GM21529 (cell line): ENCODE measurements around the gene ZNF385B.
"Not testable (repeated sequence)": the region's sequence is repeated elsewhere in the genome, so short reads cannot be mapped to it uniquely, and the experiment has no call there.

Experiments used
- ATAC-seq: cut with Tn5 transposase; IDR thresholded peaks from one replicate; pipeline ENCODE4 v1.9.1; 2021; ENCODE audit not compliant: unreplicated experiment

The ZNF385B gene

GRCh38 chr2:179804206-179804605 lies 57.2 kb downstream of the ZNF385B start:
- ATAC-seq, result no peak

- no peak for ATAC-seq
Measured at GRCh38 chr2:179802051-179802882, 59.1 kb downstream of the ZNF385B start.

GRCh38 chr2:179800776-179801175 lies 60.6 kb downstream of the ZNF385B start:
- ATAC-seq, result no peak

- ATAC-seq, result no peak
Measured at GRCh38 chr2:179796213-179797007, 65.0 kb downstream of the ZNF385B start.

GRCh38 chr2:179793902-179794301 lies 67.5 kb downstream of the ZNF385B start:
- no peak for ATAC-seq

- ATAC-seq, result no peak
Measured at GRCh38 chr2:179793238-179793637, 68.2 kb downstream of the ZNF385B start.

GRCh38 chr2:179790235-179791217 lies 70.9 kb downstream of the ZNF385B start:
- ATAC-seq, result no peak

GRCh38 chr2:179788104-179788503 lies 73.3 kb downstream of the ZNF385B start:
- no peak for ATAC-seq

- no peak for ATAC-seq
Measured at GRCh38 chr2:179787601-179788000, 73.8 kb downstream of the ZNF385B start.

GRCh38 chr2:179785902-179786301 lies 75.5 kb downstream of the ZNF385B start:
- no peak for ATAC-seq

GRCh38 chr2:179782346-179782745 lies 79.1 kb downstream of the ZNF385B start:
- ATAC-seq, result not testable (repeated sequence)

- ATAC-seq, result no peak
Measured at GRCh38 chr2:179773986-179774385, 87.4 kb downstream of the ZNF385B start.

GRCh38 chr2:179772346-179772745 lies 89.1 kb downstream of the ZNF385B start:
- ATAC-seq, result no peak

GRCh38 chr2:179771791-179772190 lies 89.6 kb downstream of the ZNF385B start:
- ATAC-seq, result no peak

- ATAC-seq, result no peak
Measured at GRCh38 chr2:179770029-179770428, 91.4 kb downstream of the ZNF385B start.

GRCh38 chr2:179769323-179769722 lies 92.1 kb downstream of the ZNF385B start:
- no peak for ATAC-seq

- no peak for ATAC-seq
Measured at GRCh38 chr2:179768765-179769164, 92.6 kb downstream of the ZNF385B start.

- ATAC-seq, result no peak
Measured at GRCh38 chr2:179765666-179766065, 95.7 kb downstream of the ZNF385B start.

- ATAC-seq, result peak; percentile 93
Measured at GRCh38 chr2:179764710-179765109, 96.7 kb downstream of the ZNF385B start.

- no peak for ATAC-seq
Measured at GRCh38 chr2:179758636-179759035, 102.8 kb downstream of the ZNF385B start.
